Suprapubic skin (tissue), 4 donors: ENCODE measurements around the gene TRIP4.

Experiments
- CTCF ChIP-seq, 2 donors: fragments of 200-600 bp in 1 of 2; fragments of 450-650 bp in 1 of 2; sonication (generic) in 1 of 2; IDR thresholded peaks; one replicate each; pipeline ENCODE4 v1.5.1; 2016 to 2019; ENCODE audit warnings: antibody characterized with exemption in 2 of 2, mild to moderate bottlenecking in 1 of 2, moderate library complexity in 1 of 2
- POLR2A ChIP-seq, 2 donors: fragments of 450-650 bp; IDR thresholded peaks; one replicate each; pipeline ENCODE4 v1.6.1; 2017; ENCODE audit warnings: antibody characterized with exemption in 2 of 2, mild to moderate bottlenecking in 2 of 2, moderate library complexity in 2 of 2
- POLR2AphosphoS5 ChIP-seq, 3 donors: sonication (generic); formaldehyde crosslinking; IDR thresholded peaks; one replicate each; pipeline ENCODE4 v1.6.1; 2017; ENCODE audit warnings: antibody characterized with exemption in 3 of 3

DNA sequence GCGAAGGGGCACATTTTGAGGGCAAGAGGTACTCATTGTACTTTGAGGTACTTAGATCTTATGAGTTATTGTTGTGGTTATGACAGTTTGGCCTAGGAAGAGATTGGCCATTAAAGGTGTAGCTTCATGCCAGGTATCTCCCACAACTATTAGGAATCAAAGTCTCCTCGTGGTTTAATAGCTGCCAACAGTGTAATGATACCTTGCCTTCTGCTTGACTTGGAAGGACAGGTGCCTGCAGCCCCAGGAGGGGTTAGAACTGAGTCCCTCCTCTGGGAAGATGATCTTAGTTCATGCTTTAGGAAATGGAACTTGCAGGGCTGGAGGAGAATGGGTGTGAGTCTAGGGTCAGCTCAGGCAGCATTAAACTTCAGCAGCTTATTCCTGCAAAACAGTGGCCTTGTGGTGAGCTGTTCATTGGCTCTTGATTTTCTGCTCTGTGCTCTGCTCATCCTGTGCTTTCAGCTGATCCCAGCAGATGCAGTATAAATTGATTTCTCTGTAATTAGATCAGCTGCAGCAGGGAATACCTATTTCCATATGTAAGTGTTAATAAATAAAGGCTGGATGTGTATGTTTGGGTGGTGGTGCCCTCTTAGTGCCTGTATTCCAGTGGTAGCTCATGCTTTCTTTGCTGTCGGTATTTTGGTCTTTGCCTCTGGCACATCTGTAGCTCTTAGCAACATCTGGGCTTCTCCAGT lies 113.2 kb downstream of the TRIP4 start:
- TF ChIP-seq CTCF (IDR thresholded peaks at IDR 0.05) (no peak), POLR2AphosphoS5 (IDR thresholded peaks at IDR 0.05) (no peak), POLR2A (IDR thresholded peaks at IDR 0.05) (no peak)
